ENCODE data around the gene SEPHS2. TPM values are rescaled to one million over a fixed set of nuclear protein-coding genes. Genes with fewer than 3 reads are reported as not detected.

SEPHS2 gene
- total RNA-seq, 1 donor from 2014 or later, result 42.5 TPM

GRCh38 chr16:30429418-30429677 is 16.3 kb downstream of the SEPHS2 start:
- no peaks in the 10 kb centered on the region for H3K9me3 Mint-ChIP-seq (ENCODE audit: unreplicated experiment)
- H3K4me1 Mint-ChIP-seq (ENCODE audit: unreplicated experiment), result peaks cover 12% of the 10 kb centered on the region
- H3K36me3 Mint-ChIP-seq (ENCODE audit: unreplicated experiment), result peaks cover 5% of the 10 kb centered on the region
- no peak overlapping the region for H3K4me3 Mint-ChIP-seq (ENCODE audit: unreplicated experiment)
- DNase-seq (ENCODE audit: extremely low spot score, unreplicated experiment), result no peak
- no peak for TF ChIP-seq CTCF (IDR thresholded peaks at IDR 0.05)
- H3K27me3 Mint-ChIP-seq (ENCODE audit: unreplicated experiment), result peaks cover 11% of the 10 kb centered on the region
- no peak overlapping the region for H3K27ac Mint-ChIP-seq (ENCODE audit: unreplicated experiment)

- H3K36me3 Mint-ChIP-seq (ENCODE audit: unreplicated experiment), result peaks cover 10% of the 10 kb centered on the region
- no peak for TF ChIP-seq CTCF (IDR thresholded peaks at IDR 0.05)
- no peak overlapping the region for H3K4me3 Mint-ChIP-seq (ENCODE audit: unreplicated experiment)
- H3K27me3 Mint-ChIP-seq (ENCODE audit: unreplicated experiment), result peaks cover 2% of the 10 kb centered on the region
- no peak overlapping the region for H3K27ac Mint-ChIP-seq (ENCODE audit: unreplicated experiment)
- peaks cover 12% of the 10 kb centered on the region for H3K4me1 Mint-ChIP-seq (ENCODE audit: unreplicated experiment)
- H3K9me3 Mint-ChIP-seq (ENCODE audit: unreplicated experiment), result no peaks in the 10 kb centered on the region
- DNase-seq (ENCODE audit: extremely low spot score, unreplicated experiment), result no peak
Measured at GRCh38 chr16:30428055-30428454, 17.6 kb downstream of the SEPHS2 start.

- no peak overlapping the region for H3K4me3 Mint-ChIP-seq (ENCODE audit: unreplicated experiment)
- no peaks in the 10 kb centered on the region for H3K9me3 Mint-ChIP-seq (ENCODE audit: unreplicated experiment)
Measured at GRCh38 chr16:30421010-30421409, 24.7 kb downstream of the SEPHS2 start.

GRCh38 chr16:30418350-30419181 is 27.1 kb downstream of the SEPHS2 start:
- Mint-ChIP-seq H3K4me3 (ENCODE audit: unreplicated experiment) (peak overlapping the region; percentile 54), H3K4me1 (ENCODE audit: unreplicated experiment) (peaks cover 5% of the 10 kb centered on the region), H3K9me3 (ENCODE audit: unreplicated experiment) (no peaks in the 10 kb centered on the region), H3K27me3 (ENCODE audit: unreplicated experiment) (no peaks in the 10 kb centered on the region), H3K27ac (ENCODE audit: unreplicated experiment) (peak overlapping the region; percentile 7), H3K36me3 (ENCODE audit: unreplicated experiment) (peaks cover 16% of the 10 kb centered on the region)
- DNase-seq (ENCODE audit: extremely low spot score, unreplicated experiment), result no peak
- TF ChIP-seq CTCF (IDR thresholded peaks at IDR 0.05), result peak; percentile 2

More at GRCh38 chr16:30421010-30421409, 24.7 kb downstream of the SEPHS2 start:
- H3K27me3 Mint-ChIP-seq (ENCODE audit: unreplicated experiment), result no peaks in the 10 kb centered on the region
- no peak overlapping the region for H3K27ac Mint-ChIP-seq (ENCODE audit: unreplicated experiment)
- TF ChIP-seq CTCF (IDR thresholded peaks at IDR 0.05), result no peak
- no peak for DNase-seq (ENCODE audit: extremely low spot score, unreplicated experiment)
- H3K4me1 Mint-ChIP-seq (ENCODE audit: unreplicated experiment), result peaks cover 5% of the 10 kb centered on the region
- H3K36me3 Mint-ChIP-seq (ENCODE audit: unreplicated experiment), result peaks cover 19% of the 10 kb centered on the region

GRCh38 chr16:30417529-30418349 is 27.9 kb downstream of the SEPHS2 start:
- H3K27ac Mint-ChIP-seq (ENCODE audit: unreplicated experiment), result no peak overlapping the region
- H3K27me3 Mint-ChIP-seq (ENCODE audit: unreplicated experiment), result no peaks in the 10 kb centered on the region
- peak; percentile 91 for DNase-seq (ENCODE audit: extremely low spot score, unreplicated experiment)
- peaks cover 18% of the 10 kb centered on the region for H3K36me3 Mint-ChIP-seq (ENCODE audit: unreplicated experiment)
- peak overlapping the region; percentile 60 for H3K4me3 Mint-ChIP-seq (ENCODE audit: unreplicated experiment)
- no peaks in the 10 kb centered on the region for H3K9me3 Mint-ChIP-seq (ENCODE audit: unreplicated experiment)
- H3K4me1 Mint-ChIP-seq (ENCODE audit: unreplicated experiment), result peaks cover 5% of the 10 kb centered on the region
- peak; percentile 31 for TF ChIP-seq CTCF (IDR thresholded peaks at IDR 0.05)

Data from osteocyte (in vitro differentiated cells).